Vagina (tissue), 2 donors: ENCODE results near the gene KAZALD1. TPM values are rescaled to one million over a fixed set of nuclear protein-coding genes. Genes with fewer than 3 reads are reported as not detected.

Experiments
- DNase-seq, 2 donors: peaks; one replicate each; pipeline ENCODE4 v3.0.0-alpha.2; 2017; ENCODE audit errors: extremely low spot score in 2 of 2
- H3K27ac ChIP-seq: fragments of 200-600 bp; sonication (generic); one replicate; pipeline ENCODE4 v1.5.1; 2019
- H3K27me3 ChIP-seq: fragments of 200-600 bp; sonication (generic); one replicate; pipeline ENCODE4 v1.5.1; 2019
- H3K36me3 ChIP-seq, 2 donors: fragments of 200-600 bp; sonication (generic); one replicate each; pipeline ENCODE4 v1.5.1; 2017 to 2019
- H3K4me1 ChIP-seq: fragments of 200-600 bp; sonication (generic); one replicate; pipeline ENCODE4 v1.5.1; 2019
- H3K4me3 ChIP-seq, 2 donors: fragments of 200-600 bp; sonication (generic); 1 replicate in 1 of 2; 2 replicates in 1 of 2; pipeline ENCODE4 v1.5.1; 2016 to 2019
- H3K9me3 ChIP-seq: fragments of 200-600 bp; sonication (generic); one replicate; pipeline ENCODE4 v1.5.1; 2019
- POLR2A ChIP-seq, 2 donors: fragments of 450-650 bp; IDR thresholded peaks; one replicate each; pipeline ENCODE4 v1.6.1; 2017; ENCODE audit warnings: antibody characterized with exemption in 2 of 2, mild to moderate bottlenecking in 2 of 2, moderate library complexity in 2 of 2
- POLR2AphosphoS5 ChIP-seq, 2 donors: sonication (generic); formaldehyde crosslinking; IDR thresholded peaks; one replicate each; pipeline ENCODE4 v1.9.0; 2017; ENCODE audit warnings: antibody characterized with exemption in 2 of 2, mild to moderate bottlenecking in 2 of 2, low read depth in 1 of 2; ENCODE audit not compliant: insufficient read depth in 1 of 2
- intact Hi-C: fragments of 100-400 bp; cut with DNase I; formaldehyde crosslinking; loops from one replicate; pipeline ENCODE4 v1.15.1; 2023
- total RNA-seq: library from RNA; depleted of rRNA; stranded (reverse); fragments of >200 nt; gene quantifications from one replicate; pipeline ENCODE4 v1.2.3, GENCODE V29; 2016
- TF ChIP-seq, protein P1 (sequence below), 3 experiments: fragments of 450-650 bp in 2 of 3; fragments of 200-600 bp in 1 of 3; sonication (generic) in 1 of 3; IDR thresholded peaks; one replicate each; pipeline ENCODE4 v1.5.1; 2017 to 2019; ENCODE audit warnings: antibody characterized with exemption in 3 of 3, mild to moderate bottlenecking in 2 of 3, moderate library complexity in 2 of 3

Gene KAZALD1
- total RNA-seq, 1 donor from 2014 or later: 4.2 TPM

DNA sequence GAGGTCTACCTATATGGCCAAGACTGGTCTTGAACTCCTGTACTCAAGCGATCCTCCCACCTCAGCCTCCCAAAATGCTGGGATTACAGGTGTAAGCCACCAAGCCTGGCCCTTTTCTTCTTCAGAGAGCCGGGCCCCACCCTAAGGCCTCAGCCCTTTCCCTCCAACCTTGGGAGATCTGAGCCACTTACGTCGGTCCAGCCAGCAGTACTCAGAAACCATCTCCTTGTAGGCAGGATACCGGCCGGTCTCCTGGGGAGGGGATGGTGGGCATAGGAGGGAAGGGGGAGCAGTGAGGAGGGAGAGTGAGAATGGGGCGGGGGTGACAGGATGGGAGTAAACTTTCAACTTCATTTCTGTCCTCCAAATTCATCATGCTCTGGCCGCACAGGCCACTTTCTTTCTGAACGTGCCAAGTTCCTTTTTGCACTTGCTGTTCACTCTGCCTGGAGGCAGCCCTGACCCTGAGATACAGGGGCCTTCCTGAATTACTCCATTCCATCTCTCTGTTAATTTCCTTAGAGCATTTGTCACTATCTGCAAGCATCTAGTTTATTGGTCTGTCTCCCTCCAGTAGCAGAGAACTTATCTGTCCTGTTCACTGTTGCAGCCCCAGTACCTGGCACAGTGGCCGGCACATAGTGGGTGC lies 41.2 kb upstream of the KAZALD1 start:
- no peaks in the 10 kb centered on the region for H3K27me3 ChIP-seq
- no peak overlapping the region for H3K27ac ChIP-seq
- DNase-seq: no peak
- intact Hi-C loops: no loop called here
- peaks cover 7% of the 10 kb centered on the region for H3K4me1 ChIP-seq
- H3K4me3 ChIP-seq: no peak overlapping the region
- H3K9me3 ChIP-seq: no peaks in the 10 kb centered on the region
- TF ChIP-seq, protein P1, sequence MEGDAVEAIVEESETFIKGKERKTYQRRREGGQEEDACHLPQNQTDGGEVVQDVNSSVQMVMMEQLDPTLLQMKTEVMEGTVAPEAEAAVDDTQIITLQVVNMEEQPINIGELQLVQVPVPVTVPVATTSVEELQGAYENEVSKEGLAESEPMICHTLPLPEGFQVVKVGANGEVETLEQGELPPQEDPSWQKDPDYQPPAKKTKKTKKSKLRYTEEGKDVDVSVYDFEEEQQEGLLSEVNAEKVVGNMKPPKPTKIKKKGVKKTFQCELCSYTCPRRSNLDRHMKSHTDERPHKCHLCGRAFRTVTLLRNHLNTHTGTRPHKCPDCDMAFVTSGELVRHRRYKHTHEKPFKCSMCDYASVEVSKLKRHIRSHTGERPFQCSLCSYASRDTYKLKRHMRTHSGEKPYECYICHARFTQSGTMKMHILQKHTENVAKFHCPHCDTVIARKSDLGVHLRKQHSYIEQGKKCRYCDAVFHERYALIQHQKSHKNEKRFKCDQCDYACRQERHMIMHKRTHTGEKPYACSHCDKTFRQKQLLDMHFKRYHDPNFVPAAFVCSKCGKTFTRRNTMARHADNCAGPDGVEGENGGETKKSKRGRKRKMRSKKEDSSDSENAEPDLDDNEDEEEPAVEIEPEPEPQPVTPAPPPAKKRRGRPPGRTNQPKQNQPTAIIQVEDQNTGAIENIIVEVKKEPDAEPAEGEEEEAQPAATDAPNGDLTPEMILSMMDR (IDR thresholded peaks at IDR 0.05): no peak
- TF ChIP-seq POLR2AphosphoS5 (IDR thresholded peaks at IDR 0.05; ENCODE audit: insufficient read depth in 1 of 2, low read depth in 1 of 2) (no peak), POLR2A (IDR thresholded peaks at IDR 0.05) (no peak)
- H3K36me3 ChIP-seq: no peaks in the 10 kb centered on the region

DNA sequence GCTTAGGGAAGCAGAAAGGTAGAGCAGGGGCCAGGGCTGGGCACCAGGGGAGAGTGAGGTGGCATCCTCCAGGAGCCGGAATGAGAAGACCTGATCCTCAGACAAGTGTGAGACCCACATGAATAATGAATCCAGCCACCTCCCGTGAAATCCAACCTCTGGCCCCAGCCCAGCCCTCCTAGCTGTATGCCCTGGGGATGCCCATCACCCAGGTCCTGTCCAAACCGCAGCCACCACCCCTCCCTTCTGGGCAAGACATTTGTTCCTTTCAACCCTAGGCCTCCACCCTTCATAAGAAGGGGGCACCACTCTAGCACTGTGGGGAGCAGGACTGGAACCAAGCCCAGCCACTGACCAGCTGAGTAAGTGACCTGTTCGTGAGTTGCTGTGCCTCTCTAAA lies 40.5 kb upstream of the KAZALD1 start:
- no peak for DNase-seq
- Histone ChIP-seq H3K36me3 (no peaks in the 10 kb centered on the region), H3K4me3 (no peak overlapping the region), H3K27ac (no peak overlapping the region), H3K4me1 (peaks cover 7% of the 10 kb centered on the region), H3K9me3 (no peaks in the 10 kb centered on the region), H3K27me3 (no peaks in the 10 kb centered on the region)
- TF ChIP-seq POLR2A (IDR thresholded peaks at IDR 0.05) (no peak), POLR2AphosphoS5 (IDR thresholded peaks at IDR 0.05; ENCODE audit: insufficient read depth in 1 of 2, low read depth in 1 of 2) (no peak)
- TF ChIP-seq, protein P1 (IDR thresholded peaks at IDR 0.05): no peak
- intact Hi-C loops: no loop called here

DNA sequence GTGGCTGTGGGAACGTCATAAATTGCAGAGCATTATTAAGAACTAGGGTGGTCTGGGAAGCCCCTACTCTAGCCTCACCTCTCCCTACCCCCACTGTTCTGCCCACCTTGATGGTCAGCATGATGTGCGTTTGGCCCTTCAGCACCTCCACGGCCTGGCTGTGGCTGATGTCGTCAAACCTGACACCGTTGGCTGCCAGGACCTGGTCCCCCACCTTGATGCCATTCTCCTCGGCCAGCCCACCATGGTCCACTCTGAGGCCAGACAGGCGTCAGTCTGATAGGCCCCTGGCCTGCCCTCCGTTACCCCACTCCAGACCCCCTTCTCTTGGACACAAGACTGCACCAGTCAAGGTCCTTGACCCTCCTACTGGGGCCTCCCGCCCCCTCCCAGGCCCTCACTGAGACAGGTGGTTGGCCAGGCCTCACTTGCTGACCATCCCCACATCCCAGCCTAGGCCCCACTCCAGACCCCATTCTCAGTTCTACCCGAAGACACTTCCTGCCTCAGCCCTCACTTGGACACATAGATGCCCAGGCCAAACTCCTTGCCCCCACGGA lies 40.0 kb upstream of the KAZALD1 start:
- Histone ChIP-seq H3K36me3 (no peaks in the 10 kb centered on the region), H3K27ac (no peak overlapping the region), H3K4me1 (peaks cover 7% of the 10 kb centered on the region), H3K4me3 (no peak overlapping the region), H3K9me3 (no peaks in the 10 kb centered on the region), H3K27me3 (no peaks in the 10 kb centered on the region)
- TF ChIP-seq, protein P1 (IDR thresholded peaks at IDR 0.05): no peak
- no peak for TF ChIP-seq POLR2AphosphoS5 (IDR thresholded peaks at IDR 0.05; ENCODE audit: insufficient read depth in 1 of 2, low read depth in 1 of 2)
- intact Hi-C loops: no loop called here
- DNase-seq: no peak

DNA sequence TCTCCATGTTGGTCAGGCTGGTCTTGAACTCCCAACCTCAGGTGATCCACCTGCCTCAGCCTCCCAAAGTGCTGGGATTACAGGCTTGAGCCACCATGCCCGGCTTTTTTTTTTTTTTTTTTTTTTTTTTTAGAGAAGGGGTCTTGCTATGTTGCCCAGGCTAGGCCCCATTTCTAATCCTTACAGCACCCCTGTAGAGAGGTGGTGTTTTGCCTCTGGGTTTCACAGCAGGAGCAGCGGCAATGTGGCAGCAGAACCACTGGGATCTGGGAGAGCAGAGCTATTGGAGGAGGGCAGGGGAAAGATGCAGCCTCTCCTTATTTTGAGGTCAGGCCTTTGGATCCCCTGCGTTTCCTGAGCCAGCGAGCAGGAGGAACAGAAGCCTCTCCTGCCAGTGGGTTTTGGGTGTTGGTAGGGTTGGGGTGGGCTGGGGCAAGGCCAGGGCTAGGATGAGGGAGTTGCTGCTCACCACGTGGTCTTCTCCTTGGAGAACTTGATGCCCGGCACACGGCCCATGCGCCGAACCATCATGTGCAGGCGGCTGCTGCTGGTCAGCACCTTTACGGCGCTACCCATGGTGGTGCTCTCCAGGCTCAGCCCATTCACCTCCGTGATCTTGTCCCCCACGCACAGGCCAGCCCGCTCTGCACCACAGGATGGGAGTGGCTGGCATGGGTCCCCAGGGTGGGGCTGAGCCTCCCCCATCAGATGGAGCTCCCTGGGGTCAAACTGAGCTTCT lies 38.7 kb upstream of the KAZALD1 start:
- intact Hi-C loops: no loop called here
- no peak overlapping the region for H3K4me3 ChIP-seq
- no peaks in the 10 kb centered on the region for H3K9me3 ChIP-seq
- H3K27ac ChIP-seq: no peak overlapping the region
- H3K4me1 ChIP-seq: peaks cover 7% of the 10 kb centered on the region
- DNase-seq: no peak
- H3K36me3 ChIP-seq: no peaks in the 10 kb centered on the region
- TF ChIP-seq POLR2A (IDR thresholded peaks at IDR 0.05): no peak
- TF ChIP-seq, protein P1 (IDR thresholded peaks at IDR 0.05): no peak
- TF ChIP-seq POLR2AphosphoS5 (IDR thresholded peaks at IDR 0.05; ENCODE audit: insufficient read depth in 1 of 2, low read depth in 1 of 2): no peak
- no peaks in the 10 kb centered on the region for H3K27me3 ChIP-seq
